Left lung (tissue), 10 donors: ENCODE data around the gene ATAD3B. TPM values are rescaled to one million over a fixed set of nuclear protein-coding genes. Genes with fewer than 3 reads are reported as not detected.
"Not testable (repeated sequence)": the region's sequence is repeated elsewhere in the genome, so short reads cannot be mapped to it uniquely, and the experiment has no call there.

Source experiments
- ATAC-seq: fragments of 200-7000 bp; cut with Tn5 transposase; one replicate; pipeline ENCODE4 v1.9.1; 2020; ENCODE audit warnings: moderate library complexity
- DNase-seq, 4 donors: peaks; one replicate each; pipeline ENCODE4 v3.0.0-alpha.2; 2013 to 2020
- H3K27ac ChIP-seq, 2 donors: fragments of 200-600 bp; sonication (generic) in 1 of 2; one replicate each; pipeline versions ENCODE4 v1.5.0 to v1.8.0; 2020 to 2021
- H3K27me3 ChIP-seq, 2 donors: fragments of 200-600 bp; sonication (generic) in 1 of 2; one replicate each; pipeline versions ENCODE4 v1.5.0 to v1.8.0; 2020 to 2021
- H3K36me3 ChIP-seq, 2 donors: fragments of 200-600 bp; sonication (generic) in 1 of 2; one replicate each; pipeline versions ENCODE4 v1.5.0 to v1.8.0; 2020 to 2021
- H3K4me1 ChIP-seq, 2 donors: fragments of 200-600 bp; one replicate each; pipeline ENCODE4 v1.8.0; 2021
- H3K4me3 ChIP-seq, 2 donors: fragments of 200-600 bp; sonication (generic) in 1 of 2; one replicate each; pipeline versions ENCODE4 v1.5.0 to v1.8.0; 2020 to 2021; ENCODE audit warnings: mild to moderate bottlenecking in 1 of 2
- H3K9me3 ChIP-seq, 2 donors: fragments of 200-600 bp; sonication (generic) in 1 of 2; one replicate each; pipeline versions ENCODE4 v1.5.0 to v1.8.0; 2020 to 2021
- CTCF ChIP-seq, 2 donors: fragments of 200-600 bp; sonication (generic) in 1 of 2; IDR thresholded peaks; one replicate each; pipeline versions ENCODE4 v1.5.0 to v1.8.0; 2021; ENCODE audit warnings: antibody characterized with exemption in 2 of 2
- intact Hi-C, 2 donors: fragments of 100-400 bp; cut with DNase I; formaldehyde crosslinking; loops; one replicate each; pipeline versions ENCODE4 v1.11.2 to v1.14.2; 2022
- polyA plus RNA-seq, 6 donors: library from polyadenylated mRNA; unstranded; fragments of 120-200 nt; gene quantifications; one replicate each; pipeline ENCODE4 v1.2.1, GENCODE V29; 2013; ENCODE audit not compliant: insufficient read length in 6 of 6
- total RNA-seq, 2 donors: library from RNA; stranded (reverse); fragmentation: NEBNext Ultra II Directional; extraction: Animal tissue kit (Norgen Biotek cat#: 25700); gene quantifications; one replicate each; pipeline ENCODE4 v1.2.1, GENCODE V29; 2021
- donor health status: DM: no; HTN: yes; CAD: no.
- donor health status: DM: no; HTN: no; CAD: no.

ATAD3B gene
- total and polyA plus RNA-seq, 8 donors, result 14.5 to 30.7 (median 18.9) TPM

GRCh38 chr1:1460540-1461130 is 10.9 kb upstream of the ATAD3B start:
- Histone ChIP-seq H3K4me1 (peaks cover 0 to 5% of the 10 kb centered on the region in 2 donors), H3K36me3 (no peaks in the 10 kb centered on the region), H3K4me3 (no peak overlapping the region), H3K27me3 (peaks cover 0 to 11% of the 10 kb centered on the region in 2 donors), H3K27ac (no peak overlapping the region), H3K9me3 (no peaks in the 10 kb centered on the region)
- ATAC-seq (no peak), DNase-seq (no peak)
- intact Hi-C loops, result no loop called here
- TF ChIP-seq CTCF (IDR thresholded peaks at IDR 0.05), result no peak

GRCh38 chr1:1461721-1462317 is 9.7 kb upstream of the ATAD3B start:
- intact Hi-C loops, result no loop called here
- Histone ChIP-seq H3K4me1 (peaks cover 0 to 5% of the 10 kb centered on the region in 2 donors), H3K36me3 (no peaks in the 10 kb centered on the region), H3K9me3 (no peaks in the 10 kb centered on the region), H3K27ac (peak overlapping the region in 1 of 2 donors; percentile 45), H3K27me3 (peaks cover 0 to 11% of the 10 kb centered on the region in 2 donors), H3K4me3 (peak overlapping the region in 1 of 2 donors; percentile 32)
- TF ChIP-seq CTCF (IDR thresholded peaks at IDR 0.05), result no peak
- no peak for DNase-seq
- ATAC-seq, result peak; percentile 54

- Histone ChIP-seq H3K4me3 (peak overlapping the region in 1 of 2 donors; percentile 32), H3K27ac (peak overlapping the region; percentile 26 to 55), H3K9me3 (no peaks in the 10 kb centered on the region), H3K27me3 (peaks cover 0 to 11% of the 10 kb centered on the region in 2 donors), H3K36me3 (no peaks in the 10 kb centered on the region), H3K4me1 (peaks cover 0 to 5% of the 10 kb centered on the region in 2 donors)
- DNase-seq, result peak in 3 of 4 donors; percentile 64 to 87 (median 74)
- TF ChIP-seq CTCF (IDR thresholded peaks at IDR 0.05), result no peak
- intact Hi-C loops, result no loop called here
- ATAC-seq, result peak; percentile 96
Observed at GRCh38 chr1:1462318-1462966, 9.1 kb upstream of the ATAD3B start.

GRCh38 chr1:1463312-1463711 is 8.3 kb upstream of the ATAD3B start:
- H3K4me3 ChIP-seq, result peak overlapping the region in 1 of 2 donors; percentile 32
- H3K27ac ChIP-seq, result no peak overlapping the region
- DNase-seq (no peak), ATAC-seq (no peak)
- no peak for TF ChIP-seq CTCF (IDR thresholded peaks at IDR 0.05)
- H3K36me3 ChIP-seq, result no peaks in the 10 kb centered on the region
- peaks cover 0 to 11% of the 10 kb centered on the region in 2 donors for H3K27me3 ChIP-seq
- no peaks in the 10 kb centered on the region for H3K9me3 ChIP-seq
- intact Hi-C loops, result no loop called here
- H3K4me1 ChIP-seq, result peaks cover 0 to 5% of the 10 kb centered on the region in 2 donors

GRCh38 chr1:1468196-1468985 is 3.2 kb upstream of the ATAD3B start:
- DNase-seq, H3K27me3 ChIP-seq, H3K27ac ChIP-seq, H3K36me3 ChIP-seq, H3K9me3 ChIP-seq, intact Hi-C loops, ATAC-seq, H3K4me3 ChIP-seq: not testable (repeated sequence)
- peaks cover 9 to 20% of the 10 kb centered on the region in 2 donors for H3K4me1 ChIP-seq
